ENCODE data around the gene GJD4. TPM values are rescaled to one million over a fixed set of nuclear protein-coding genes. Genes with fewer than 3 reads are reported as not detected.
A peak's percentile ranks its signal among the peaks of the same experiment; 100 is the strongest.

GJD4 gene
- total RNA-seq, 2 donors from 2014 or later = 1.1 TPM; not detected in 1

- H3K4me3 ChIP-seq = no peak overlapping the region
- H3K27me3 ChIP-seq (replicated peaks; ENCODE audit: insufficient read depth) = no peaks in the 10 kb centered on the region
- no peak for DNase-seq (ENCODE audit: low spot score)
- no peaks in the 10 kb centered on the region for H3K9me3 ChIP-seq
- no peak for TF ChIP-seq POLR2A (IDR thresholded peaks at IDR 0.05)
- TF ChIP-seq CTCF (IDR thresholded peaks at IDR 0.05) = no peak
- TF ChIP-seq POLR2AphosphoS5 (IDR thresholded peaks at IDR 0.05) = no peak
- H3K36me3 ChIP-seq = no peaks in the 10 kb centered on the region
- intact Hi-C loops (cut with DNase I) = loop anchor here (10.0 kb wide), 2 partner anchors 227 to 327 kb away; partner anchors contain the start of gene CCNY
- WGBS = 80% methylated on average over 5 of the region's 5 CpGs
- H3K27ac ChIP-seq = no peak overlapping the region
- no peaks in the 10 kb centered on the region for H3K4me1 ChIP-seq (replicated peaks)
These were observed 43.4 kb upstream of the GJD4 start for GRCh38 chr10:35561715-35562114.

GRCh38 chr10:35562427-35562826 lies 42.7 kb upstream of the GJD4 start:
- 100% methylated on average over 1 of the region's 1 CpG for WGBS
- intact Hi-C loops (cut with DNase I) = loop anchor here (10.0 kb wide), 2 partner anchors 228 to 328 kb away; partner anchors contain the start of gene CCNY
- no peak for DNase-seq (ENCODE audit: low spot score)

GRCh38 chr10:35563261-35563891 lies 41.8 kb upstream of the GJD4 start:
- Histone ChIP-seq H3K9me3 (no peaks in the 10 kb centered on the region), H3K36me3 (no peaks in the 10 kb centered on the region), H3K4me1 (replicated peaks) (no peaks in the 10 kb centered on the region), H3K27ac (no peak overlapping the region), H3K4me3 (no peak overlapping the region), H3K27me3 (replicated peaks; ENCODE audit: insufficient read depth) (no peaks in the 10 kb centered on the region)
- intact Hi-C loops (cut with DNase I) = loop anchor here (10.0 kb wide), 2 partner anchors 229 to 329 kb away; partner anchors contain the start of gene CCNY
- WGBS = 47% methylated on average over 13 of the region's 13 CpGs
- TF ChIP-seq POLR2AphosphoS5 (IDR thresholded peaks at IDR 0.05) (no peak), POLR2A (IDR thresholded peaks at IDR 0.05) (no peak), CTCF (IDR thresholded peaks at IDR 0.05) (peak; percentile 57 to 76 (median 68))
- DNase-seq (ENCODE audit: low spot score) = peak; percentile 21

More at GRCh38 chr10:35562427-35562826, 42.7 kb upstream of the GJD4 start:
- Histone ChIP-seq H3K4me3 (no peak overlapping the region), H3K4me1 (replicated peaks) (no peaks in the 10 kb centered on the region), H3K27ac (no peak overlapping the region), H3K27me3 (replicated peaks; ENCODE audit: insufficient read depth) (no peaks in the 10 kb centered on the region), H3K9me3 (no peaks in the 10 kb centered on the region), H3K36me3 (no peaks in the 10 kb centered on the region)
- no peak for TF ChIP-seq CTCF (IDR thresholded peaks at IDR 0.05)
- TF ChIP-seq POLR2A (IDR thresholded peaks at IDR 0.05) = no peak
- TF ChIP-seq POLR2AphosphoS5 (IDR thresholded peaks at IDR 0.05) = no peak

- DNase-seq (ENCODE audit: low spot score) = no peak
- H3K4me3 ChIP-seq = no peak overlapping the region
- no peaks in the 10 kb centered on the region for H3K36me3 ChIP-seq
- intact Hi-C loops (cut with DNase I) = loop anchor here (10.0 kb wide), 2 partner anchors 230 to 330 kb away; partner anchors contain the start of gene CCNY
- 77% methylated on average over 6 of the region's 6 CpGs for WGBS
- no peak overlapping the region for H3K27ac ChIP-seq
- no peaks in the 10 kb centered on the region for H3K4me1 ChIP-seq (replicated peaks)
- H3K27me3 ChIP-seq (replicated peaks; ENCODE audit: insufficient read depth) = no peaks in the 10 kb centered on the region
- TF ChIP-seq POLR2AphosphoS5 (IDR thresholded peaks at IDR 0.05) (no peak), POLR2A (IDR thresholded peaks at IDR 0.05) (no peak), CTCF (IDR thresholded peaks at IDR 0.05) (no peak)
- H3K9me3 ChIP-seq = no peaks in the 10 kb centered on the region
These were observed 40.7 kb upstream of the GJD4 start for GRCh38 chr10:35564341-35564968.

Measured in prostate gland (tissue), 2 donors.